Heart left ventricle (tissue), 16 donors: ENCODE measurements around the gene MAGI2. TPM values are rescaled to one million over a fixed set of nuclear protein-coding genes. Genes with fewer than 3 reads are reported as not detected.

Experiments used
- ATAC-seq, 4 donors: fragments of 200-7000 bp; cut with Tn5 transposase; one replicate each; pipeline ENCODE4 v1.9.1; 2020 to 2022; ENCODE audit warnings: moderate library complexity in 4 of 4, mild to moderate bottlenecking in 3 of 4, moderate number of reproducible peaks in 1 of 4
- DNase-seq, 5 donors: peaks; one replicate each; pipeline ENCODE4 v3.0.0-alpha.2; 2020
- H3K27ac ChIP-seq, 12 donors: fragments of 200-600 bp; sonication (generic) in 4 of 12; one replicate each; pipeline versions ENCODE4 v1.5.0 to v1.8.0; 2016 to 2022; ENCODE audit warnings: mild to moderate bottlenecking in 2 of 12
- H3K27me3 ChIP-seq, 9 donors: fragments of 200-600 bp; sonication (generic) in 2 of 9; one replicate each; pipeline versions ENCODE4 v1.5.1 to v1.8.0; 2016 to 2022; ENCODE audit warnings: mild to moderate bottlenecking in 3 of 9
- H3K36me3 ChIP-seq, 9 donors: fragments of 200-600 bp; sonication (generic) in 2 of 9; one replicate each; pipeline versions ENCODE4 v1.5.0 to v1.8.0; 2018 to 2022; ENCODE audit warnings: mild to moderate bottlenecking in 2 of 9
- H3K4me1 ChIP-seq, 12 donors: fragments of 200-600 bp; sonication (generic) in 4 of 12; one replicate each; pipeline versions ENCODE4 v1.5.0 to v1.8.0; 2016 to 2022; ENCODE audit warnings: mild to moderate bottlenecking in 3 of 12
- H3K4me3 ChIP-seq, 12 donors: fragments of 200-600 bp; sonication (generic) in 4 of 12; one replicate each; pipeline versions ENCODE4 v1.5.0 to v1.8.0; 2017 to 2022; ENCODE audit warnings: mild to moderate bottlenecking in 9 of 12, moderate library complexity in 4 of 12
- H3K9me3 ChIP-seq, 12 donors: fragments of 200-600 bp; sonication (generic) in 4 of 12; one replicate each; pipeline versions ENCODE4 v1.5.0 to v1.8.0; 2016 to 2022; ENCODE audit warnings: mild to moderate bottlenecking in 1 of 12
- POLR2A ChIP-seq, 2 donors: fragments of 450-650 bp; IDR thresholded peaks; one replicate each; pipeline ENCODE4 v1.6.1; 2017; ENCODE audit warnings: antibody characterized with exemption in 2 of 2, mild to moderate bottlenecking in 2 of 2, moderate library complexity in 2 of 2
- WGBS, 4 donors: extraction: QIAGEN DNeasy Blood & Tissue Kit in 2 of 4; methylation state at CpG; one replicate each; pipeline versions ENCODE4 v1.1.5 to v1.1.7; 2013 to 2018; 5-methylcytosine and 5-hydroxymethylcytosine counted together
- intact Hi-C, 10 donors: fragments of 100-400 bp; cut with DNase I; formaldehyde crosslinking; loops; one replicate each; pipeline versions ENCODE4 v1.11.1 to v1.14.2; 2022
- polyA plus RNA-seq, 2 donors: library from polyadenylated mRNA; stranded (reverse); fragments of 200-250 nt; gene quantifications; one replicate each; pipeline ENCODE4 v1.2.3, GENCODE V29; 2013
- total RNA-seq, 9 donors: library from RNA; depleted of rRNA in 2 of 9; stranded (reverse); fragments of >200 nt in 2 of 9; fragmentation: NEBNext Ultra II Directional in 3 of 9; extraction: Animal tissue kit (Norgen Biotek cat#: 25700) in 3 of 9; gene quantifications; one replicate each; pipeline versions ENCODE4 v1.1.0 to v1.2.4, GENCODE V29; 2016 to 2023
- TF ChIP-seq, protein P1 (sequence below), 12 donors: fragments of 200-600 bp; sonication (generic) in 4 of 12; IDR thresholded peaks; one replicate each; pipeline versions ENCODE4 v1.5.0 to v1.8.0; 2018 to 2022; ENCODE audit warnings: antibody characterized with exemption in 12 of 12, mild to moderate bottlenecking in 5 of 12
- donor health status: ischemic (EF 13 %, LVEDD 7.1; RV severe dilation, severe dysfunction).
- donor health status: healthy with polysubstance abuse.
- donor health status: DM: no; HTN: yes; CAD: no.
- donor health status: DM: no; HTN: no; CAD: no.
- donor health status: ischemic (EF 25% LVEDD 6.9; RV normal size, moderate dysfunction).
- donor health status: ischemic (EF 25% LVEDD 5.7; RV mildly dilated, moderate dysfunction).
- donor health status: healthy.
- donor health status: DM: yes; HTN: yes; CAD: no.
- donor health status: ischemic (EF 35%, LVEDD 5.7; RV mildly dilated, moderate dysfunction).
- donor health status: nonischemic (EF 11% LVEDD 7.7; RV severe dilation, severe dysfunction).
- donor health status: DM: yes; HTN: yes; CAD: no.
- donor health status: PGD.
- donor health status: ischemic (EF 29% LVEDD 5.4; RV normal size, mild dysfunction).
- donor health status: nonischemic (EF 23%, LVEDD 6.1; RV moderate dilation, normal function).

MAGI2 gene
- total and polyA plus RNA-seq, 11 donors, result 1.1 to 6.8 (median 3.8) TPM

DNA sequence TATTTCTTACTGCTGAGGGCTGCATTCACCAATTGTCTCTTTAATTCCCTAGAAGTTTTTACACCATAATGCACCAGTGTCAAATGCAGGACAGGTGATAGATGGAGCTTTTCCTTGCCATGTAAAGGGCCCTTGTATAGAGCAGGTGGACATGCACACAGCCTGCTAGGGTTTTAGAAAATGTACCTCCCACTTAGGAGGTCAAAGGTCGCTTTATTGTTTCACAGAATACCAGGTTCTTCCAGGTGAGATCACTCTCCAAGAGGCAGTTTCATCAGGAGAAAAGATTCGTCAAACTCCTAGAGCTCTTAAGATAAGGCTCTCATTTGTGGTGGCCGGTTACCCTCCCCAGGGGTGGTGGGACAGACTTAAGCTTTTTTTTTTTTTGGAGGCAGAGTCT is 1439.1 kb downstream of the MAGI2 start:
- intact Hi-C loops, result no loop called here
- no peaks in the 10 kb centered on the region for H3K9me3 ChIP-seq
- no peak for TF ChIP-seq POLR2A (IDR thresholded peaks at IDR 0.05)
- TF ChIP-seq, protein P1, sequence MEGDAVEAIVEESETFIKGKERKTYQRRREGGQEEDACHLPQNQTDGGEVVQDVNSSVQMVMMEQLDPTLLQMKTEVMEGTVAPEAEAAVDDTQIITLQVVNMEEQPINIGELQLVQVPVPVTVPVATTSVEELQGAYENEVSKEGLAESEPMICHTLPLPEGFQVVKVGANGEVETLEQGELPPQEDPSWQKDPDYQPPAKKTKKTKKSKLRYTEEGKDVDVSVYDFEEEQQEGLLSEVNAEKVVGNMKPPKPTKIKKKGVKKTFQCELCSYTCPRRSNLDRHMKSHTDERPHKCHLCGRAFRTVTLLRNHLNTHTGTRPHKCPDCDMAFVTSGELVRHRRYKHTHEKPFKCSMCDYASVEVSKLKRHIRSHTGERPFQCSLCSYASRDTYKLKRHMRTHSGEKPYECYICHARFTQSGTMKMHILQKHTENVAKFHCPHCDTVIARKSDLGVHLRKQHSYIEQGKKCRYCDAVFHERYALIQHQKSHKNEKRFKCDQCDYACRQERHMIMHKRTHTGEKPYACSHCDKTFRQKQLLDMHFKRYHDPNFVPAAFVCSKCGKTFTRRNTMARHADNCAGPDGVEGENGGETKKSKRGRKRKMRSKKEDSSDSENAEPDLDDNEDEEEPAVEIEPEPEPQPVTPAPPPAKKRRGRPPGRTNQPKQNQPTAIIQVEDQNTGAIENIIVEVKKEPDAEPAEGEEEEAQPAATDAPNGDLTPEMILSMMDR (IDR thresholded peaks at IDR 0.05), result no peak
- no peak for DNase-seq
- no peaks in the 10 kb centered on the region for H3K36me3 ChIP-seq
- peaks cover 0 to 31% (median 16%) of the 10 kb centered on the region in 12 donors for H3K4me1 ChIP-seq
- ATAC-seq, result no peak
- no peak overlapping the region for H3K27ac ChIP-seq
- no peak overlapping the region for H3K4me3 ChIP-seq
- peaks cover 0 to 7% (median 0%) of the 10 kb centered on the region in 9 donors for H3K27me3 ChIP-seq
- 87 to 96% (median 89%) methylated on average over 3 of the region's 3 CpGs for WGBS, 4 donors

DNA sequence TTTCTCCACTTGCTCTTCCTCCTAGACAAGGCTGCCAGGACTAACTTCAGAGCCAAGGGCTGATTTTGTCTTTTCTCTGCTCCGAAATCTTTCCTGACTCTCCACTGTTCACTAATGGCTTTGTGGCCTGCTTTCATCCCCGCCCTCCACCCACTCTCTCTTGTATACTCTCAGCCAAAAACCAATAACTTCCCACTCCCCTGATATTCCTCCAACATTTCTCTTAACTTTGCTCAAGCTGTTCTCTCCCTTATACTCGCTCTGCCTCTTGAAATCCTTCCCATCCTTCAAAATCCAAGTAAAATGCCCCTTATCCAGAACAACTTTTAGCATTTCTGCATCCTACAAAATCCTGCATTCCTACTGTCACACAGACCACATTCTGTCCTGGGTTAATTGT is 1440.1 kb downstream of the MAGI2 start:
- Histone ChIP-seq H3K4me1 (peaks cover 0 to 24% (median 13%) of the 10 kb centered on the region in 12 donors), H3K27ac (no peak overlapping the region), H3K27me3 (peaks cover 0 to 1% (median 0%) of the 10 kb centered on the region in 9 donors), H3K4me3 (no peak overlapping the region), H3K36me3 (no peaks in the 10 kb centered on the region), H3K9me3 (no peaks in the 10 kb centered on the region)
- intact Hi-C loops, result no loop called here
- WGBS, 4 donors, result 63 to 84% (median 75%) methylated on average over 3 of the region's 3 CpGs
- no peak for ATAC-seq
- TF ChIP-seq, protein P1 (IDR thresholded peaks at IDR 0.05), result no peak
- TF ChIP-seq POLR2A (IDR thresholded peaks at IDR 0.05), result no peak
- DNase-seq, result no peak

DNA sequence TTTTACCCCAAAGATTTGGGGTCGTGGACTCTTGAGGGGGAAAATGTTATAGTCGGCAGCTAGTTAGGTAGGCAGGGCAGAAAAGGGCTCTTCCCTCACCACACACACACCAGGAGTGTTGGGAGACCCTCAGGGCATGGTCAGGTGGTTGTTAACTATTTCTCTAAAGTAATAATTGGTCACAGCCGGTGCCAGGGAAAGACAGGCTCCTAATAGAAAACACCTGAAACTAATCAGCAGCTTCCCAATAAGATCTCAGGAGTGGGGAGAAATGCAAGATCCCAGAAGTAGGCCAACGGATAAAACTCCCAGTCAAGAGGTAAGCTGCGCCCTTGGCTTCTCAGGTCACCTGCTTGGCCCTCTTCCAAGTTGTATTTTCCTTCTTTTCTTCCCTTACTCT is 1441.8 kb downstream of the MAGI2 start:
- ATAC-seq, result no peak
- no peaks in the 10 kb centered on the region for H3K27me3 ChIP-seq
- WGBS, 4 donors, result 67 to 90% (median 79%) methylated on average over 5 of the region's 5 CpGs
- intact Hi-C loops, result no loop called here
- no peak overlapping the region for H3K27ac ChIP-seq
- no peak for DNase-seq
- TF ChIP-seq, protein P1 (IDR thresholded peaks at IDR 0.05), result no peak
- TF ChIP-seq POLR2A (IDR thresholded peaks at IDR 0.05), result no peak
- H3K4me3 ChIP-seq, result no peak overlapping the region
- peaks cover 0 to 13% (median 6%) of the 10 kb centered on the region in 12 donors for H3K4me1 ChIP-seq
- no peaks in the 10 kb centered on the region for H3K36me3 ChIP-seq
- H3K9me3 ChIP-seq, result no peaks in the 10 kb centered on the region

DNA sequence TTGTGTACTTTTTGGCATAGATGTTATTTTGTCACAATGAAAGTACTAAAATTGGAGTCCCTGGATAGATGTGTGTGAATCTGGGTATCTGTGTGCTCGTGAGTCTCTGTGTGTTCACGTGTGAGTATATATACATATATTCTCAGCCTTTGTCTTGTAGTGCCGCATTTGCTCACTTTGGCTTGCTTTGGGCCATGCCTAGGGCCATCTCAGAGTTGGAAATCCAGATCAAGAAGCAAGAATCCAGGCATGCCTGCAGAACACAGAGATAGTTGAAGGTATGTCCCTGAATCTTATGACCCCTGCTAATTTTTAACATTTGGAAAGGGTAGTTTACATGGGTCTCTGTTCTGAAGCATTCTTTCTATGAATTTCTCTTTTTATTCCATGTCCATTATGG is 1446.2 kb downstream of the MAGI2 start:
- no peaks in the 10 kb centered on the region for H3K4me1 ChIP-seq
- no peaks in the 10 kb centered on the region for H3K36me3 ChIP-seq
- no peak overlapping the region for H3K27ac ChIP-seq
- DNase-seq (no peak), ATAC-seq (no peak)
- no peaks in the 10 kb centered on the region for H3K9me3 ChIP-seq
- WGBS, 4 donors, result 85 to 90% (median 90%) methylated on average over 3 of the region's 3 CpGs
- no peak overlapping the region for H3K4me3 ChIP-seq
- intact Hi-C loops, result no loop called here
- TF ChIP-seq, protein P1 (IDR thresholded peaks at IDR 0.05), result no peak
- no peak for TF ChIP-seq POLR2A (IDR thresholded peaks at IDR 0.05)
- H3K27me3 ChIP-seq, result no peaks in the 10 kb centered on the region
